CD4-positive, alpha-beta T cell treated with Interleukin-6 at 100 ng/mL for 8 hours (primary cell): ENCODE data around the gene DNAJC12.
"Not testable (repeated sequence)": the region's sequence is repeated elsewhere in the genome, so short reads cannot be mapped to it uniquely, and the experiment has no call there.

ENCODE experiments used
- DNase-seq: peaks from one replicate; pipeline ENCODE4 v3.0.0-alpha.2; 2020; ENCODE audit warnings: mixed read lengths, low spot score

The DNAJC12 gene

DNA sequence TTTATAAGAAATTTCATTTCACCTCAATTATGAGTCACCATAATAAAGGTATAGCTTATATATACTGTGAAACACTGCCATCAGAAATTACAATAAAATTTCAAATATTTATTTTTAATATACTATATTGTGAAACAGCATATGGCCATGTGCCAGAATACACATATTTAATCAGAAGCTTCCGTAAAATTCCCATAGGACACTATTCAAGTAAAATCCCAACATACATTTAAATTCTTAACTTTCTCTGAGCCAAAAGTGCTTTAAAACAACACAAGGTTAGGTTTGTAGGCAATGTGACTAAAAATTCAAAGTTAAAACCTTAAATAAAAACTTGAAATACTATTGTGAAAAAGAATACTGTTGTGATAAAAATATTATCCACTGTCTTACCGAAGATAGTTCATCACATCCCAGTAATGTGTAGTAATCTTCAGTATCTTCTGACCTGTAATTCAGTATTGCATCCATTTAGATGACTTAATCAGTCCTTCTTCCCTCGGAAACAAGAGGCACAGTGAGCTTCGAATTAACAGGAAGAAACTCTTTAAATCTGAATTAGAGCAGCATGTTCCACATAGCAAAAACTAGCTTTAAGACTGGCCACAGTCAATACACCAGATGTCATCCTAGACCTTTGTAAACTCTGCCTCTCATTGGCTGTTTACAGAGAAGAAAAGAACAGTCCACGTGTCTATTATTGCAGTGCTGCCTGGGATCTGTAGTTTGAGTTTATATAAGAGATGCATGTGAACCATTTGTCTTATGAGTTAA is at the start of gene DNAJC12:
TSS of gene DNAJC12 (minus strand) at position 648 of the 774 bp plus-strand sequence. CDS start at position 471, 177 bp downstream.
- DNase-seq: peak; percentile 14

DNA sequence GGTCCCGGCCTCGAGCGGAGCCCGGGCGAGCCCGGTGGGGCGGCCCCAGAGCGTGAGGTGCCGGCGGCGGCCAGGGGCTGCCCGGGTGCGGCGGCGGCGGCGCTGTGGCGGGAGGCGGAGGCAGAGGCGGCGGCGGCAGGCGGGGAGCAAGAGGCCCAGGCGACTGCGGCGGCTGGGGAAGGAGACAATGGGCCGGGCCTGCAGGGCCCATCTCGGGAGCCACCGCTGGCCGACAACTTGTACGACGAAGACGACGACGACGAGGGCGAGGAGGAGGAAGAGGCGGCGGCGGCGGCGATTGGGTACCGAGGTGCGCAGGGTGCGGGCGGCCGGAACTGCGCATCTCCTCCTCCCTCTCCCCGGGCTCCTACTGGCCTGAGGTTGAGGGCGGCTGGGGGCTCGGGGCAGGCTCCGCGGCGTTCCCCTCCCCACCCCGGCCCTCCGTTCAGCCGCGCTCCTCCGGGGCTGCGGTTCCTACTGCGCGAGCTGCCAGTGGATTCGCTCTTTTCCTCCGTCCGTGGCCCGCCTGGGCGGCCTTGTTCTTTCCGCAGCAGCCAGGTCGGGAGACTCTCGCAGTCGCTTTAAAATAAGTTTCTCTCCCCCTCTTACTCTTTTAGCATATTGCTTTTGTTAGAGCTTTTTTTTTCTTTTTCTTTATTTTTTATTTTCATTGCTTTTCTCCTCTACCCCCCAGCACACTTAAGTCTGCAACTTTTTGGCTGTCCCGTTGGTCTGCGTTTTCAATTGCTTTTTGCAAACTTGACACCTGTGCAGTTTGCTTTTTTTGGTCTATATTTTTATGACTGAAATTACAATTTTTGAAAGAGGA is 47.1 kb upstream of the DNAJC12 start:
- DNase-seq: peak; percentile 76

DNA sequence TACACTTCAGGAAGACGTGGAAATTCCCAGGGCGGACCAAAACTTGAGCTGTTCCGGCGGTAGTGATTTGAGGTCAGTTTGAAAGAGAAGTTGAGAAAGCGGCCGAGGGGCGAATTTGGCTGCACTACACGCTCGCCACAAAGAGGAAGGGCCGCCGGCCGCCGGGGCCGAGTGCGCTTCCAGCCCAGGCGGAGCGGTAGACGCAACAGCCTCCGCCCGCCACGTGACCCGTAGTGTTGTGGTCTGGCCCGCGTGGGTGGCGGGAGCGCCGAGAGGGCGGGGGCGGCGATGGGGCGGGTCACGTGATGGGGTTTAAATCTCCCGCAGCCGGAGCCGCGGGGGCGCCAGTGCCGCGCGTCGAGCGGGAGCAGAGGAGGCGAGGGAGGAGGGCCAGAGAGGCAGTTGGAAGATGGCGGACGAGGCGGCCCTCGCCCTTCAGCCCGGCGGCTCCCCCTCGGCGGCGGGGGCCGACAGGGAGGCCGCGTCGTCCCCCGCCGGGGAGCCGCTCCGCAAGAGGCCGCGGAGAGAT is 46.4 kb upstream of the DNAJC12 start, which contains the start of gene SIRT1:
TSS of gene SIRT1 (plus strand) at position 344 of the 529 bp plus-strand sequence. CDS start at position 410, 66 bp downstream.
- peak; percentile 93 for DNase-seq

DNA sequence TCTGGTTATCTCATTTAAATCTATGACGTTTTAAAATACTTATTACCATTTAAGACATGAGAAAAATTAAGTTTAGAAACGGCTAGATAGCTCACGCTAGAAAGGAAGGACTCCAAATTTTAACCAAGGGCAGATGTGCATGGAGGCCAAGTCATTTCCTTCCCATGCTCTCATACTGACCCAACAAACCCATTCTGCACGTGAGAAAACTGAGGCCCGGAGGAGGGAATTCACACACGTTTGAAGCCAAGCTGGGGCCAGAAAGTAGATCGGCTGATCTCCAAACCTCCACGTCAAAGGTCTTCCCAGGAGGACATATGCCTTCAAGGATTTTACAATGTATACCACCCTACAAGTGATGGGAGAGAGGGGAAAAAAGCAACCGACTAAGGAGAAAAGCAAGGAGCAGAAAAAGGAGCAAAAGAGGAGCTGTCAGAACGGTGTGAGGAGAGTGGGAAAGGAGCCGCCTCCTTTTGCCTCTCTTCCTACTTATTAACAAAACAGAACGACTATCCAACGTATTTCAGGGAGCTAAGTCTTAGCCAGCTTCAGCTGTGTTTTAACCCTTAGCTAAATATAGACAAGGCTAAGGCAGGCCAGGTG is 45.8 kb upstream of the DNAJC12 start:
- no peak for DNase-seq

DNA sequence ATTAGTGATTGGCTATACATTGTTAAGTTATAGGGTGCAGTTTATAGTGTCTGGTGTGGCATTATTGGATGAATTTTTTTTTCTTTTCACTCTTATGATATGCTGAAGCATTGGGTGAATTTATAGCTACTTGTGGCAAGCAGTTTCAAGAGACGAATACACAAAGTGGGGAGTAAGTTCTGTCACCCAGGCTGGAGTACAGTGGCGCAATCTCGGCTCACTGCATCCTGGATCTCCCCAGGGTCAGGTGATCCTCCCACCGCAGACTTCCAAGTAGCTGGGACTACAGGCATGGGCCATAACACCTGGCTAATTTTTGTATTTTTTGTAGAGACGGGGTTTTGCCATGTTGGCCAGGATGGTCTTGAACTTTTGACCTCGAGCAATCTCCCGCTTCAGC is 40.1 kb upstream of the DNAJC12 start:
- DNase-seq: no peak

DNA sequence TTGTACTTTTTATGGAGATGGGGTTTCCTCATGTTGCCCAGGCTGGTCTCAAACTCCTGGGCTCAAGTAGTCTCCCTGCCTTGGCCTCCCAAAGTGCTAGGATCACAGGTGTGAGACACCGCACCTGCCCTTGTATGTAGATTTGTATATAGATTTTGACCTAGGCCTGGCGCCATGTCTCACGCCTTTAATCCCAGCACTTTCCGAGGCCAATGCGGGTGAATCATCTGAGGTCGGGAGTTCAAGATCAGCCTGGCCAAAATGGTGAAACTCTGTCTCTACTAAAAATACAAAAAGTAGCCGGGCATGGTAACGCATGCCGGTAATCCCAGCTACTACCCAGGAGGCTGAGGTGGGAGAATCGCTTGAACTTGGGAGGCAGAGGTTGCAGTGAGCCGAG is 39.4 kb upstream of the DNAJC12 start:
- not testable (repeated sequence) for DNase-seq

DNA sequence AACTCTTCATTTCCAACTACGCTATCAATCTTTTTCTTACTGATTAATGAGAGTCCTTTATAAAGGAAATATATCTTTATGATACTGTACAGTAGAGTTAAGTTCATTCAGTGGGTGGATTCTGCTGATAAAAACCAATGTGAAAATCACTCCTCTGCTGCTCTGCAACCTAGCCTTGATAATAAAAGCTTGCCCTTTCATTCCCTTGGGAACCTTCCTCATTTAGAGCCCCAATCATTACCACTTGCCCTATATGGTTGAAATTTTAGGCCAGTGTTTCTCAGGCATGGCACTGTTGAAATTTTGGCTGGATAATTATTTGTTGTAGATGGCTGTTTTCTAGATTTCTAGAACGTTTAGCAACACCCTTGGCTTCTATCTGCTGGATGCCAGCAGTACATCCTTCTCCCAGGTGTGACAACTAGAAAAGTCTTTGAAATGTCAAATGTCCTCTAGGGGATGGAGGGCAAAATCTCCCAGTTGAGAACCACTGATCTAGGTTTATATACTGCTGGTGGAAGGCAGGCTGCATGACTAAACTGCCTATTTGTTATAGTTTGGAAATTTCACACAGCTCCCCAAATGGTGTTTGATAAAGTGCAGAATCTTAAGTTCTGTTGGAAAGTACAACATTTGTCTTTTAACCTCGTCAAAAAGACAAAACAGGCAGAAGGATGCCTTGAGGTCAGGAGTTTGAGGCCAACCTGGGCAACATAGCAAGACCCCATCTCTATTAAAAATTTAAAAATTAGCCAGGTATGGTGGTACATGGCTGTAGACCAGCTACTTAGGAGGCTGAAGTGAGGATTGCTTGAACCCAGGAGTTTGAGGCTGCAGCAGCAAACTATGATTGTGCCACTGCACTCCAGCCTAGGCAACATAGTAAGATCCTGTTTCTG is 37.6 kb upstream of the DNAJC12 start:
- no peak for DNase-seq

DNA sequence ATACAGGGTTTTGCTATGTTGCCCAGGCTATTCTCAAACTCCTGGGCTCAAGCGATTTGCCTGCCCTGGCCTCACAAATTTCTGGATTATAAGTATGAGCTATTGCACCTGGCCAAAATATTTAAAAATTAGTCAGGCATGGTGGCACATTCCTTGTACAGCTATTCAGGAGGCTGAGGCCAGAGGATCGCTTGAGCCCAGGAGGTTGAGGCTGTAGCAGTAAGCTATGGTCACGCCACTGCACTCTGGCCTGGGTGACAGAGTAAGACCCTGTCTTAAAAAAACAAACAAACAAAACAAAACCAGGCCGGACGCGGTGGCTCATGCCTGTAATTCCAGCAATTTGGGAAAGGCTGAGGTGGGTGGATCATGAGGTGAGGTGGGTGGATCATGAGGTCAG is 32.0 kb upstream of the DNAJC12 start:
- DNase-seq: no peak

DNA sequence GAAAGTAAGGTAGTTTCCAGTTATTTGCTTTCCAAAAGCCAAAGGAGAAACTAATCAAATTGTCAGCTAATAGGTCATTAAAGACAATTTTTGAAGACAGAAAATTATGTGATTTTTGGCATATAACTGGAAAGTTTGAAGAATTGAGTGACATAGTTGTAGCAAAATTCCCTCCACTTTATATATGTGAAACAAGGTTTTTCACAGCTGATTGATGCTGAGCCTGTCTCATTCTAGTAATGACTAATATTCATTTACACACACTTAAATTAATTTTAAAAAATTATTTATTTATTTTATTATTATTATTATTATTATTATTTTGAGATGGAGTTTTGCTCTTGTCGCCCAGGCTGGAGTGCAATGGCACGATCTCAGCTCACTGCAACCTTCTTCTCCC is 30.1 kb upstream of the DNAJC12 start:
- no peak for DNase-seq

DNA sequence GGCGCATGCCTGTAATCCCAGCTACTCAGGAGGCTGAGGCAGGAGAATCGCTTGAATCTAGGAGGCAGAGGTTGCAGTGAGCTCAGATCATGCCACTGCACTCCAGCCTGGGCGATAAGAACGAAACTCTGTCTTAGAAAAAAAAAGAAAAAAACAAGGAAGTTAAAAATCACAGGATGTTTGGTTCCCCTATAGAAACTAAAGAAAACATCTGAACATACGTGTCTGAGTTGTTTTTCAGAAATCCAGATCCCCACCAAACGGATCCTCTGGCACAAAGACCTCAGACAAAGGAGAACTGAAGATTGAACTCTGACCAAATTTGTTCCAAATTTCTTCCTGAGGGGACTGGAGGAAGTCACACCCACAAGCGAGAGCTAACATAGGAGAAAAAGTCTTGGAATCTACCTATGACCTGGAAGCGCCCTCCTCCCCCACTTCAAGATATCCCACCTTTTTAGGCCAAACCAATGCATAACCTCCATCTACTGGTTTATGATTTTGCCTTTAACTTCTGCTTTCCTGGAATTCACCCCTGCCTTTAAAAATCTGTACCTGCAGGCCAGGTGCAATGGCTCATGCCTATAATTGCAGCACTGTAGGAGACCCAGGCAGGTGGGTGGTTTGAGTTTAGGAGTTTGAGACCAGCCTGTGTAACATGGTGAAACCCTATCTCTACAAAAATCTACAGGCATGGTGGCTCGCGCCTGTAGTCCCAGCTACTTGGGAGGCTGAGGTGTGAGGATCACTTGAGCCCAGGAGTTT is 26.8 kb upstream of the DNAJC12 start:
- DNase-seq: no peak

DNA sequence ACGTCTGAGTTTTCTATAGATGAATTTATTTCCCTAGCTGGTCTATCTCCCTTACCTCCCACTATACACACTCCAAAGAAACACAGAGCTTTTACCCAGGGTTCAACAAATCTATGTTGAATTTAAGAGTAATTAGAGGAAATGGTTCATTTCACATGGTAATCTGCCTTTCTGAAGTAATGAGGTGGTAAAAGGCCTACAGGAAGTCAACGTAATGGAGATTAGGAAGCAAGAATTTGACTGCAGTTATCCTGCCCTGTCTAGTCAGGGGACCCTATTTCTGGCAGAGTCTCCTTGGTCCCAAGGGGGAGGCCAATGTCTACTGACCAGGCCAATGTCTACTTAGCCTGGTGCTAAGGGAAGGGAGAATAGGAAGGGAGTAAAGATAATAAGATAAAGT is 25.1 kb upstream of the DNAJC12 start:
- no peak for DNase-seq

DNA sequence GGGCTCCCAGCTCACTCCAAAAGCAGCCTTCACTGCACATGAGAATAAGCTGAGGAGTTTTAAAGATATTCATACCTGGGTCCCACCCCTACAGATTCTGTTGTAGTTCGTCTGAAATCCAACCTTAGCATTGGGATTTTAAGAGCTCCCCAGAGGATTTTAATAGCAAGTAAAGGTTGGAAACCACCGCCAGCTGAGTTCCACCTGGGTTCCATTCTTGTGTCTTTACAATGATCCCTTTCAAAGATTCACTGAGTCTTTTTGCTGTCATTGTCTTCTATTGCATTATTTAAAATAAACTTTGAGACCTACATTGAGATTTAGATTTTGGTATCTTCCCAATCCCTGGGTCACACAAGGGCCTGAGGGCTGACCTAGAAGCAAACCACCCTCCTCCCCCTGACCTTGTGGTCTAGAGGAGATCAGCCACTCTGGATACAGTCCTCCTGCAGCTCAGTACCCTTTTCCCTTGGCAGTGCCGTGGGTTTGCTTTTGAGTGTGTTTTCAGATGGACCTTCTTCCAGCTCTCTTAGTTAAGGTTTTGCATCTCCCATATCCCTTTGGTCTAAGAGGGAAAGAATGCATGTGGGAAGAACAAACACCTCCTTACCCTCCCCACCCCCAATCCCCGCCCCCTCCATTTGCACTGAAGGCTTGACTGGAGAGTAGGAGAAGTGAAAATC is 23.9 kb upstream of the DNAJC12 start:
- no peak for DNase-seq

DNA sequence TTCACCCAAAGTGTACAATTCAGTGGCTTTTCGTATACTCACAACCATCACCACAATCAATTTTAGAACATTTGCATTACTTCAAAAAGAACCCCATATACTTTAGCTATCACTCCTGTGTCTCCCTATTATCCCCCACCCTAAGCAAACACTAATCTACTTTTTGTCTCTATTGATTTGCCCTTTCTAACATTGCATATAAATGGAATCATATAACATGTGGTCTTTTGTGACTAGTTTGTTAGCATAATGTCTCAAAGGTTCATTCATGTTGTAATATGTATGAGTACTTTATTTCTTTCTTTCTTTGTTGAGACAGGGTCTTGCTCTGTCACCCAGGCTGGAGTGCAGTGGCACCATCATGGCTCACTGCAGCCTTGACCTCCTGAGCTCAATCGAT is 21.0 kb upstream of the DNAJC12 start:
- DNase-seq: no peak

DNA sequence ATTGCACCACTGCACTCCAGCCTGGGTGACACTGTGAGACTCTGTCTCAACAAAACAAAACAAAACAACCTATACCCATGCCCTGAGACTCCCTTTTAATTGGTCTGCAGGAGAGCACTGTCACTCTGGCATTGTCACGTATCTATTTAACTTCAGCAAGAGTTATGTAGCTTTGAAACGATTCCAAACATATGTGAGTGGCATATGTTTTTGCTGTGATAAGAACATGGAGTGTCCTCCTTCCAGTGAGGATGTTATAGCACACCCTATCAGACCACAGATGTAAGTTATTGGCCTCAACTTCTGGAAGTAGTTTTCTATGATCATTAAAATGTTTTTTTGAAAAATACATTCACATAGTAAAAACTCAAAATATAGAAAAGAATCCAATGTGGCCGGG is 15.5 kb upstream of the DNAJC12 start:
- no peak for DNase-seq

DNA sequence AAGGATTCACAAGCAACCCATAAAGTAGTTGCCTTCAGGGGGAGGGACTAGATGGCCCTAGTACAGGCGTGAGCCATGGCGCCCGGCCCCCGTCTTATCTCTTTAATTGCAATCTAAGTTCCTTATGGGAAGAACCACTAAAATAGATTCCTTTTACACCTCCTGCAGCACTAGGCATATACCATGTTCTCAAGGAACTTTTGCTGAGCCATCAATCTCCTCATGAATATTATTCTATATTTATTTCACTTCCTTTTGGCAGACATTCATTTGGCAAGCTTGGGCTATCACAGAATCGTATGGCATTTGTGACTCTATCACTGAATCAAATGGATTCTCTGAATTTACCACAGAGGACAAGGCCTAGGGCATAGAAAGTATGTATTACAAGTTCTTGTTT is 14.8 kb upstream of the DNAJC12 start:
- no peak for DNase-seq

DNA sequence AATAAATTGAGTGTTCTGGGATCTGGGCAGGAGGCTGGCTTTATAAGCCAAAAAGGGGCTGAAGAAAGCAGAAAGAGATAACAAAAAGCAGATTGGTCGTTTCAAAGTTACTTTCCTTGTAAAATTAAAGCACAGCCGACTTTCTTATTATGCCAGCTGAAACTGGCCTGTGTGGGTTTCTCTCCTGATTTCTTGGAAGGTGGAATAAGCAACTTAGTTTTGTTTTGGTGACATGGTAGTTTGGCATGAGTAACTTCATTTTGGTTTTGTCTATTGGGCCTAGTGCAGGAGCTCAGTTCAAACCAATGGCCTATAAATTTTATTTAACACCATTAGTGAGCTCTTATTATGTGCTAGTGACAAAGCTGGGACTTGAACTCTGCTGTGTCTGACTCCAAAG is 13.2 kb upstream of the DNAJC12 start:
- DNase-seq: no peak

DNA sequence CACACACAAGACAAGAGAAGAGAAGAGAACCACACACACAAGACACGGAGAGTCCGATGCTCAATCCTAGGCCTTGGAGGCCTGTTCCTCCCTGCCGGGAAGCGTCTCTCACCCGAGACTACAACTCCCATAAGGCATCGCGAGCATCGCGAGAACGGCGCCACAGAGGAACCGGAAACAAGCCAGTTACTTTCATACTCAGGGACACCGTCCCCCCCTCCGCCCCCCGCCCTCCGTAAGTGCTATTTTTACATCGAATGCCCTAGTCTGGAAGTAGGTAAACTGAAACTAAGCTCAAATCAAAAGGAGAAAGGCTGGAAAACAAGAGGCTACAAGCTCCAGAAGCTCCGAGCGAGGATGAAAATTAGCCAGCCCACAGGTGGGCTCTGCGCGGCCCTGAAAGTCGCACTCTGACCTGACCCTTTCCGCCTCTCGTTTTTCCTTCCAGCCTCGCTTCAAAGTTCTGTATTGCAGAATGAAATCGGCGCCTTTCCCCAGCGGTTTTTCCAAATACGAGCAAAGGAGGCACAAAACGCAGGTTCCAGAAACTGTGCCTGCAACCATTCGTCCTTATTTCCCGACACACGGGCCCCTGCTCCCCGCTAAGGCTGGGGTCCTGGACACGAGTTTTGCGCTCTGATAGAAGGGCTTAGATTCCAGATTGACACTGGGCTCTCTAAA is 11.5 kb upstream of the DNAJC12 start:
- DNase-seq: peak; percentile 93

DNA sequence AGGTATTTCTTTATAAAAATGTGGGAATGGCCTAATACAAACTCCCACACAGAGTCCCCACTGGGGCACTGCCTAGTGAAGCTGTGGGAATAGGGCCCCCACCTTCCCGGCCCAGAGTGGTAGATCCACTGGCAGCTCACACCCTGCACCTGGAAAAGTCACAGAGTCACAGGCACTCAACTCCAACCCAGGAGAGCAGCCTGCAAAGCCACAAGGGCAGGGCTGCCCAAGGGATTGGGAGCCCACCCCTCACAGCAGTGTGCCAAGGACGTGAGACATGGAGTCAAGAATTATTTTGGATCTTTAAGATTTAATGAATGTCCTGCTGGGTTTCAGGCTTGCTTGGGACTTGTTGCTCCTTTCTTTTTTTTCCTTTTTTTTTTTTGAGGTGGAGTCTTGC is 5.3 kb upstream of the DNAJC12 start:
- no peak for DNase-seq

DNA sequence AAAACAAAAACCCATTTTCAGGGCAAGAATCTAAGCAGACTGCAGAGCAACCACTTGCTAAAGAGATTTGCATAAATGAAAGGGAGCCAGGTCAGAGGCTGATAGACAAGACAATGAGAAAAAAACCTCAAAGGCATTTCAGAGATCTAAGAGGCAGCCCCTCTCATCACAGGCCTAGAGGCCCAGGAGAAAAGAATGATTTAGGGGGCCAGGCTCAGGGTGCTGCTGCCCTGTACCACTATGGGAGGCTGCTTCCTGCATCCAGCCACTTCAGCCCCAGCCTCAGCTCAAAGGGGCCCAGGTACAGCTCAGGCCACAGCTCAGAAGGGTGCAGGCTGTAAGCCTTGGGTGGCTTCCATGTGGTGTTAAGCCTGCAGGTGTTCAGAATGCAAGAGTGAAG is 3.7 kb upstream of the DNAJC12 start:
- DNase-seq: no peak

DNA sequence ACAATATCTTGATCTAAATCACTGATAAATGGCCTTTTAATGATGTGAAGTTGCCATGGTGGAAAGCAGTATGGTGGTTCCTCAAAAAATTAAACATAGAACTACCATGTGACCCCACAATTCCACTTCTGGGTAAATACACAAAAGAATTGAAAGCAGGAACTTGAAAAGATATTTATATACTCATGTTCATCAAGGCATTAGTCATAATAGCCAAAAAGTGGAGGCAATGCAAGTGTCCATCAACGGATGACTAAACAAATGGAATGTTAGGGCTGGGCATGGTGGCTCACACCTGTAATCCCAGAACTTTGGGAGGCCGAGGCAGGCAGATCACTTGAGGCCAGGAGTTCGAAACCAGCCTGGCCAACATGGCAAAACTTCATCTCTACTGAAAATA is 2.0 kb upstream of the DNAJC12 start:
- DNase-seq: no peak
